GM19035 (cell line): ENCODE measurements around the gene PRDM2.
"Not testable (repeated sequence)": the region's sequence is repeated elsewhere in the genome, so short reads cannot be mapped to it uniquely, and the experiment has no call there.

ENCODE experiments used
- ATAC-seq: cut with Tn5 transposase; IDR thresholded peaks from one replicate; pipeline ENCODE4 v1.9.1; 2021; ENCODE audit not compliant: unreplicated experiment

Gene PRDM2

DNA sequence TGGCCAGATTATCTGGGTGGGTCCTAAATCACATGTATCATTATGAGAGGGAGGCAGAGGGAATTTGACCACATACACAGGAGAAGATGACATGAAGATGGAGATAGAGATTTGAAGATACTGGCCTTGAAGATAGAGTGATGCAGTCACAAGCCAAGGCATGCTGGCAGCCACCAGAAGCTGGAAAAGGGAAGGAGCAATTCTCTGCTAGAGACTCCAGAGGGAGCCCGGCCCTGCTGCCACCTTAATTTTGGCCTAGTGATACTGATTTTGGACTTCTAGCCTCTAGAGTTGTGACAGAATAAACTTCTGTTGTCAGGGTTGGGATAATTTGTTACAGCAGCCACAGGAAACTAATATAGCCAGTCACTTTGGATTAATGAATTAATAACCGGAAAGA, 2.2 kb upstream of the PRDM2 start:
- ATAC-seq: no peak

DNA sequence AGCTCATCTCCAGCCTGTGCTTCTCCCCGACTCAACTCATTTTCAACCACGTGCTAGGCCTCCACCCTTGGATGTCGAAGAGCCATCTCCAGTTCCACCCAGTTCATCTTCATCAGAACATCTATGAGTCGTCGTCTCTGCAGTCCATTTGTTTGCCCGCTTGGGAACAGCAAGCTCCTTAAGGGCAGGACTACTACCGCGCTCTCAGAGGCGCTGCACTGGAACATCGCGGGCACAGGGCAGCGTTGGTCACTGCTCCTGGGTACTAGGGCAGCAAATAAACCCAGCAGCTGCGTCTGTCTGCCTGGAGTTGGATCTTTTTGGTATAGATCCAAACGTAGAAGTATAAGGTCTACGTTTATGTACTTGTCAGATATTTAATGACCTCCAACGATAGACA, 478 bp upstream of the PRDM2 start:
- ATAC-seq: no peak

- ATAC-seq: peak; percentile 41
These were observed 708 bp downstream of the PRDM2 start for GRCh38 chr1:13700521-13701270.

DNA sequence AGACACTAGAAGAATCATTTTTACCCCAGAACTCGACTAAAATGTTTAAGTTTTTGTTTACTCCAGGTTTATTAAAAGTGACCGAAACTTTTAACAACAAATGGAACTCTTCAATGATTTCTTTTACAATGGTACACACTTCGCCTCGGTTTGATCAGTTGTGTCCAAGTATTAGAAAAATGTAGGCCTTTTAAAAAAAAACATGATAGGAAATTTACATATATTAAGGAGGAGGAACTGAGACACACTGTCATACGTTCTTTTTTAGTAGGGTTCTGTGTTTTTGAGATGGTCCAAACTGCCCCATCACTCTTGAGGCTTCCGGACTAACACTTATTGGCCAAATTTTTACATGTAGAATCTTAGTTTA, 1.3 kb downstream of the PRDM2 start:
- peak; percentile 29 for ATAC-seq

DNA sequence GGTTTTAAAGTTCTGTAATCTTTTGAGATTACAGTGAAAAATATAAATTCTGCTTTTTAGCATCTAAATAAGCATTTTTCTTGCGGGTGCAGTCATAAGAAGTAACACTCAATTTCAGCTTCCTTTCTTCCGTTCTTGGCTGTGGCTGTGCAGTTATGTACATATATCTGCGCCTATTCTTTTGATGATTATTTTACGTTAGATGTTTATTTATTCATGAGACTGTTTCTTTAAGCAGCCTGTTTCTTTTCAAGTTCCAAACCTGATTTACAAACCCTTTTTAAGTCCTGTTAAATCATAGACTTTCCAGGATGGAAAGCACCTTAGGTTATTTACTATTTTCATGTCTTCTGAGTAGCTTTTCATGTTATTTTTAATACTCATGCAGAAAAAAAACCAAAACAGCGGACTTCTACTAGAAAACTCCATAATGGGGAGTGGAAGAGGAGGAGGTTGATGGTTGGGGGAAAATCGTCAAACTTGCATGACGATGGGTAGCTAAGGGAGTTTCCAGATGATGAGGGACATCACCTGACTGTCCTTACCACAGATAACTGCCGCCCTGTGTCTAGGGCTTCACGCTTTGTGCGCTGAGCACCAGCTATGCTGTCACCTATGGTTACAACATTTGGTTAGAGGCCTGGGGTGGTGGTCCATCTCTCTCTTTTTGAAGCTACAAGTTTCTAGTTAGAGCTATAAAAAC, 2.6 kb downstream of the PRDM2 start:
- ATAC-seq: peak; percentile 73

DNA sequence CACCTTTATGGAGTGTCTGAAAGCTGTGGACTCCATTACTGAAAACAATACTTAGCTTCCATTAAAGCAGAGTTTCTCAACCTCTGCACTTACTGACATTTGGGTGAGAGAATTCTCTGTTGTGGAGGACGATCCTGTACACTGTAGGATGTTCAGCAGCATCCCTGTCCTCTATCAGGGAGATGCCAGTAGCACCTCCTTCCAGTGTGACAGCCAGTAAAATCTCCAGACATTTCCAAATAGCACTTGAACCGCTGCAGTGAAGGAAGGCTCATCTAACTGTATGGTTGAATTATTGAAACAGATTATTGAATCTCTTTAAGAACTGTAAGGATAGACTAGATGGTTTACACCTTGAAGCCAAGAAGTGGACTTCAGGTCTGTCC, 3.1 kb downstream of the PRDM2 start:
- no peak for ATAC-seq

- ATAC-seq: no peak
These were observed 3.8 kb downstream of the PRDM2 start for GRCh38 chr1:13703558-13704490.

- no peak for ATAC-seq
These were observed 6.1 kb downstream of the PRDM2 start for GRCh38 chr1:13706046-13706445.

DNA sequence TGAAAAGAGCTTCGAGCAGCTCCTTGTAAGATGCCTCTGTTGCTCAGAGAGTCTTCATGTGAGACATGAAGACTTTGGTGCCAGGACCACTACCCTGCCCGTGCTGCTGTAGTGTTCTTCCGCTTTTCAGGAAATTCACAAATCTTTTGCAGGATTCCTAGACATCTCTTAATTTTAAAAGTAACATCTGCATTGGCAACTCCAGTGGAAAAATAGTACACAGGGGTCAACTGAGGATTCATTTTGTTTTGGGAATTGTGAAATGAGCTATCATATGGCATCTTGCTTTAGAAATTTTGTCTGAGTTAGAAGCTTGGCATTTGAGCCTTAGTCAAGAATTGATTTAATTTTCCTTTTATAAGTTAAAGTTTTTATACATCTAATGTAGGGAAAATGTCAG, 7.2 kb downstream of the PRDM2 start:
- ATAC-seq: no peak

DNA sequence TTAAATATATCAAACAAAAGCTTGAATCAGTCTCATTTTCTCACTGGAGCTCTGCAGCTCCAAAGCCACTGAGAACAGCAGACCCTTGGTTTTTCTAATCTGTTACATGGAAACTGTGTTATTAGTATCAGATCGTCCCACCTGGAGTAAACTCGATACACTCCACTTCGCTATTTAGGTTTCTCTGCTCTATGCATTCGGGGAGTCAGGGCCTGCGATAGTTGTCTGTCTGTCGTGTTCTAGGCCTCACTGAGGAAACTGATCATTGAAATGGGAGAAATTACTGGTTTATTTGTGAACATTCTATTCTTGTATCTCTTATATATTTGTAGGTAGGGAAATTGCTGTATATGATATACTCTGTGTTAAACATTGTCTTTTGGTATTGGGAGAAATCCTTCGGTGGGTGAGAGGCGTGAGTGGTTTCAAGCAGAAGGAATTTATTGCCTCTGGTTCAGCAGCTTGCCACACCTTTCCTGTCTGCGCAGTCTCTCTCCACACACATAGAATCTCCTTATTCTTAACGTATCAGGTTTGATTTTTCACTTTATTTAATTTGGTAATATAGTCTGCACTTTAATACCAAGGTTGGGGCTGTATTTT, 8.5 kb downstream of the PRDM2 start:
- no peak for ATAC-seq

DNA sequence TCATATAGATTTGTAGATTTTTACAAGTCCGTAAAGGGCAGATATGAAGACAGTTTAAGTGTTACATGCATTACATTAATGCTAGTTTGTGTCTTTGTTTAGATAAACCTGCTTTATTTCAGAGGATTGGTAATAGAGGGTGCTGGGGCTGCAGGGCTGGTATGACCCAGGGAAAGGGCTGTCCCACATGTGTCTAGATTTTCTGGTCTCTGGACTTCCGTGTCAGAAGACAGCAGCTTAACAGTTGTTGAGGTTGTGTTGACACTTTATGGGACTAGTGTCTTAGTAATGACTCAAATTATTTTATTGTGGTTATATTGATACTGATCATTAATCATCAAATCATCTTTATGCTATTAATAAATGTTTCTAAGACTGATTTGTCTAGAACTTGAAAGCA, 10.1 kb downstream of the PRDM2 start:
- ATAC-seq: no peak

DNA sequence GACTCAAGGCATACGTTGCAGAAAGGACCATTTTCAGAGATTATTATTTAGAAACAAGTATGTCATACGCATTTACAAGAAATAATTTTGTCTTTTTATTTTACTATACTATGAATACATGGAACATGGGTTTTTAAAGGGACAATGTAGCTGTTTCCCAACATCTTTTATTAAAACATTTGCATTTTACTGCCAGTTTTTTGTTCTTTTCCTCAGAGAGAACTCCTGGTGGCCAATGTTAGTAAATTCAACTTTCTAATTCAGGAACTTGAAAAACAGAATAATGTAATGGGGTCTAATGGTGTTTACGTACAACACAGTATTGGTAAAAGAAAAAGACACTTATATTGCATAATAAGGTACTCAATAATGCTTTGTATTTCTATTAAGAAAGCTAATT, 14.9 kb downstream of the PRDM2 start:
- ATAC-seq: no peak

DNA sequence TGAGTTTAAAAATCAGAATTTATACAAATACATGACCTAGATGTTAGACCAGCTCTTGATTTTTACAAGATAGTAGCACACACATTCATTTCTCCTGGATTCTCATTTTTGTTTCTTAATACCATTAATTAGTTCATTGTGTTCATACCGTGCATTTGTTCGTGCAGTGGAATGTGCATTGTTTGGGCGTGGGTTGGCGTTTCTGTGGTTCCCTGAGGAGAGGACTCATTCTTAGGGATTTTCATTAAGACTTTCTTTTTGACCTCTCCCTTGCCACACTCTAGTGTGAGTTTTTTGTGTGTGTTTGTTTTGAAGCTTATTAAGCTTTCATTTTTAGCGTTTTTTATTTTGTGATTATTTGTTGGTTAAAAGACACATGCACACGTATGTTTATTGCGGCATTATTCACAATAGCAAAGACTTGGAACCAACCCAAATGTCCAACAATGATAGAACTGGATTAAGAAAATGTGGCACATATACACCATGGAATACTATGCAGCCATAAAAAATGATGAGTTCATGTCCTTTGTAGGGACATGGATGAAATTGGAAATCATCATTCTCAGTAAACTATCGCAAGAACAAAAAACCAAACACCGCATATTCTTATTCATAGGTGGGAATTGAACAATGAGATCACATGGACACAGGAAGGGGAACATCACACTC, 15.8 kb downstream of the PRDM2 start:
- not testable (repeated sequence) for ATAC-seq

DNA sequence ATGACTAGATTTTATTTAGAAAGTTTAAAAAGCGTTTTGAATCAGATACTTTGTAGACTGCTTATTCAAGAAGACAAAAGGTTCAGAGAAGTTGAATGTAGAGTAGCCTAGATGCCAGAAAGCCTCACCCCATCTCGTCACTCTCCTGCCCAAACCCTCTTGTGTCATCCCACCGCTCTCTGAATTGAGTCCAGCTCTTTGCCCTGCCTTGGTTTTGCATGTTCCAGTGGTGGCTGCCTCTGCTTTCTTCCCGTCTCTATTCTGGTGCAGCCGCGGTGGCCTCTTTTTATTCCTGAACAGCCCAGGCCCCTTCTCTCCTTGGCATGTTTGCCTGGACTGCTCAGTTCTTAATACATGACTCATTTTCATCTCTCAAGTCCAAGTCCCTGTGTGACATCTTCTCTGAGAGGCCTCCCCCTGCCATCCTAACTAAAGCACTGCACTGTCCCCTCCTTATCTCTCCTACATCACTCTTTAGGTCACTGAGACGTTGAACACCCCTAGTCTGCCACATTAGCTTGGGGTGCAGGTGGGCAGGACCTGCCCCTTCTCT, 22.9 kb downstream of the PRDM2 start:
- no peak for ATAC-seq

DNA sequence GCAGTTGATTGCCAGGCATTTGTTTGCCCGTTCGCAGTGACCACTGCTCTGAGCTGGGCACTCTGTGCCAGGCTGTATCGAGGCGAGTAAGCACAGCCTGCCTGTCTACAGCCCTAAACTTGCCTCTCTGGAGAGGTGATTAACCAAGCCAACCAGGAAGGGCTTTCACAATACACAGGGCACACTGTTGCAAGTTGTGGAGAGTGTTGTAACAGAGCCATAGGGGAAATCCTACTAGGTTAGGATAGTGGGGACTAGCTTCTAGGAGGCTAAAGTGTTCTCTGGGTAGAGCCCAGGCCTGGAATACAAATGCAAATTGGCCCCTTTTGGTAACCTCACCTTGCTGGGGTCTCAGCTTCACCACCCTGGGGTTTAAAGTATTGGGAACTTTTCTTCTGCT, 23.8 kb downstream of the PRDM2 start:
- ATAC-seq: no peak

- no peak for ATAC-seq
These were observed 25.8 kb downstream of the PRDM2 start for GRCh38 chr1:13725714-13726175.

DNA sequence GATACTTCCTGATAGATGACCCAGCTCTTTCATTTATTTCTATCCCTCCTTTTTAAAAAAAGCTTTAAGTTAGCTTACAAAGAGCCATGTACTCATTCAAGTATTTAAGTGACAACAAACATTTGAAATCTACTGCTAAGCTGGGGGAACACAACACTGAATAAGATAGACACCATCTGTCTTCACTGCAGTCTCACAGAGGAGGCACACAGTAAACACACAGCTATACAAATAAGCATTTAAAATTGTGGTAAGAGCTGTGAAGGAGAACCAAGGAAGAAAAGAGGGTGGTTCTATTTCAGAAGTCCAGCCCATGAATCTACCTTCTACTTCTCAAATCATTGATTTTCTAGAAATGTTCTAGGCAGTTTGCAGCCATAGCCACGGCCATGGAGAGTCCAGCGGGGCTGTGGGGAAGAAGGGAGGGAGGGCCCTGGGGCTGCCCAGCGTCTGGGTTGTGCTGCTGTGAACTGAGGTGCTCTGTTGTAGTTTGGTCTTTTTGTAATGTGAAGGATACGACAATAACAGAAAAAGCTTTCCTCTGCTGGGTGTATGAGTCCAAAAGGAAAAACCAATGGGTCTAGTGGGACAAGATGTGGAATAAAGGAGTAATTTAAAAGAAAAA, 28.2 kb downstream of the PRDM2 start:
- ATAC-seq: no peak

- ATAC-seq: no peak
These were observed 30.3 kb downstream of the PRDM2 start for GRCh38 chr1:13730291-13730690.

- ATAC-seq: peak; percentile 91
These were observed 30.9 kb downstream of the PRDM2 start for GRCh38 chr1:13730751-13731482.
